ENCODE measurements around the gene REEP6. TPM values are rescaled to one million over a fixed set of nuclear protein-coding genes. Genes with fewer than 3 reads are reported as not detected.

The REEP6 gene
- polyA plus RNA-seq, 3 donors = 0.51 to 1.8 (median 0.81) TPM

DNA sequence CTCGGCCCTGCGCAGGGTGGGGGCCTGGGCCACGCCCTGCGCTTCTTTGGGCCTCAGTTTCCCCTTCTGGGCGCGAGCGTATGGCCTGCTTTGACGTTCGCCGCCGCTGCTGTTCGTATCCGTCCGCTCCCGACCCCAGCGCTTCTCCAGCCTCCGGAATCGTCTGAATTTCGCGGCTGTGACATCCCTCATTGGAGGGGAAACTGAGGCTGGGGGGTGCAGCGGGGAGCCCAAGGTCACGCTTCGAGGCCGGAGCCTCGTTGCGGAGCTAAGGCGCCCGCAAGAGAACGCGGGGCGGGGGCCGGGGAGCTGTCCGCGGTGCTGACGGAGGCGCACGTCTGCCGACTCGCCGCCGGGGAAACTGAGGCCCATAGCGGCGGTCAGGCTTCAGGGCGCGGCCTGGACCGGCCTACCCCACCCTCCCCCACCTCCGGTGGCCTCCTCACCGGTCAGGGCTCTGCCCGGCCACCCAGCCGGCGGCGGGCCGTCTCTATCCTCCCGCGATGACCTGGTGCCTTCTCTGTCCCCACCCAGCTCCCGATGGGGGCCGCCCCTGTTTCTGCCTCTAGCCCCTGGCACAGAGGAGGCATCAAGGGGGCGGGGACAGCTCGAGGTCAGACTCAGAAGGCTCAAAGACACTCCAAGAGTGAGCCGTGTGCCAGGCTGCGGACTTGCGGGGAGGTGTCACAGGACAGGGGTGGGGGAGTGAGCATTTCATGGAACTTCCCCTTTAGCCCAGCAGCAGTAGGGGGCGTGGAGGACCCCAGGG lies 44.1 kb upstream of the REEP6 start:
- Mint-ChIP-seq H3K27ac (no peak overlapping the region), H3K4me3 (peak overlapping the region in 1 of 2 donors; percentile 87), H3K4me1 (peaks cover 17% of the 10 kb centered on the region), H3K36me3 (peaks cover 9 to 17% of the 10 kb centered on the region in 2 donors), H3K9me3 (peaks cover 0 to 28% (median 15%) of the 10 kb centered on the region in 7 donors), H3K27me3 (ENCODE audit: low read depth in 3 of 3) (peaks cover 55 to 80% (median 59%) of the 10 kb centered on the region in 3 donors)
- peaks cover 45 to 69% of the 10 kb centered on the region in 2 donors for H3K27me3 ChIP-seq (ENCODE audit: control insufficient read depth in 2 of 2, insufficient read depth in 2 of 2, low read length in 2 of 2)
- H3K4me1 ChIP-seq (ENCODE audit: control insufficient read depth in 1 of 2, insufficient read depth in 2 of 2, low read length in 2 of 2) = peaks cover 14 to 32% of the 10 kb centered on the region in 2 donors
- intact Hi-C loops (cut with micrococcal nuclease) = loop anchor here in 1 of 2 donors (10.0 kb wide), 1 partner anchor 68 kb away; the partner anchor contains the start of gene ADAMTSL5
- H3K4me3 ChIP-seq (replicated peaks in 1 of 3; ENCODE audit: low read depth in 2 of 3, low read length in 3 of 3) = no peak overlapping the region
- H4K20me1 ChIP-seq (ENCODE audit: insufficient read depth, low read length) = peaks cover 53% of the 10 kb centered on the region
- peaks cover 0 to 23% of the 10 kb centered on the region in 2 donors for H3K9me3 ChIP-seq (replicated peaks in 1 of 2; ENCODE audit: control insufficient read depth in 1 of 2, insufficient read depth in 1 of 2, low read length in 2 of 2)
- TF ChIP-seq, protein P1, sequence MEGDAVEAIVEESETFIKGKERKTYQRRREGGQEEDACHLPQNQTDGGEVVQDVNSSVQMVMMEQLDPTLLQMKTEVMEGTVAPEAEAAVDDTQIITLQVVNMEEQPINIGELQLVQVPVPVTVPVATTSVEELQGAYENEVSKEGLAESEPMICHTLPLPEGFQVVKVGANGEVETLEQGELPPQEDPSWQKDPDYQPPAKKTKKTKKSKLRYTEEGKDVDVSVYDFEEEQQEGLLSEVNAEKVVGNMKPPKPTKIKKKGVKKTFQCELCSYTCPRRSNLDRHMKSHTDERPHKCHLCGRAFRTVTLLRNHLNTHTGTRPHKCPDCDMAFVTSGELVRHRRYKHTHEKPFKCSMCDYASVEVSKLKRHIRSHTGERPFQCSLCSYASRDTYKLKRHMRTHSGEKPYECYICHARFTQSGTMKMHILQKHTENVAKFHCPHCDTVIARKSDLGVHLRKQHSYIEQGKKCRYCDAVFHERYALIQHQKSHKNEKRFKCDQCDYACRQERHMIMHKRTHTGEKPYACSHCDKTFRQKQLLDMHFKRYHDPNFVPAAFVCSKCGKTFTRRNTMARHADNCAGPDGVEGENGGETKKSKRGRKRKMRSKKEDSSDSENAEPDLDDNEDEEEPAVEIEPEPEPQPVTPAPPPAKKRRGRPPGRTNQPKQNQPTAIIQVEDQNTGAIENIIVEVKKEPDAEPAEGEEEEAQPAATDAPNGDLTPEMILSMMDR (IDR thresholded peaks at IDR 0.05) = no peak
- no peak overlapping the region for H3K9ac ChIP-seq (ENCODE audit: insufficient read depth, low read length, poor library complexity, severe bottlenecking)
- H3K36me3 ChIP-seq (replicated peaks in 1 of 2; ENCODE audit: control insufficient read depth in 1 of 2, insufficient read depth in 2 of 2, low read length in 2 of 2) = peaks cover 3 to 10% of the 10 kb centered on the region in 2 donors
- no peak overlapping the region for H2AFZ ChIP-seq (ENCODE audit: insufficient read depth, low read depth, low read length, poor library complexity, severe bottlenecking)
- WGBS (ENCODE audit: insufficient coverage) = 2% methylated on average over 51 of the region's 63 CpGs
- no peak overlapping the region for H3K27ac ChIP-seq (ENCODE audit: low read depth in 1 of 2, low read length in 2 of 2)
- H3K4me2 ChIP-seq (replicated peaks; ENCODE audit: extremely low read depth, low read length, poor library complexity, severe bottlenecking) = peak overlapping the region; percentile 87
- H3K79me2 ChIP-seq (ENCODE audit: insufficient read depth, low read length) = no peaks in the 10 kb centered on the region
- no peak for DNase-seq

DNA sequence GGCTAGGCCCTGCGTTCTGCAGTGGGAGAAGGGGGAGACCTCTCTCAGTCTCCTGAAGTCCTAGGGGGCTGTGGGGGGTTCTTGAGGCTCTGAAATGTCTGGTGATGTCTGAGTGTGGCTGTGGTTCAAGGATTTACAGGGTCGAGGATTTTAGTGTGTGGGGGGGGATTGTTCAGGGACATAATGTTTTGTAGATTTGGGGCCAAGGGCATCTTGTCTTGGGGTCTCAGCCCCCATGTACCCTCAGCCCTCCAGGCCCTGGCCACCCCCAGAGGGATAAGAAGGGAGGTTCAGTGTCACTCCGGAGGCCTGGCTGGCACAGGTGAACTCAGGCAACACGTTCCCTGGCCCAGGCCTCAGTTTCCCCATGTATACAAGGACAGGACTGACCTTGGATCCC lies 43.5 kb upstream of the REEP6 start:
- no peak overlapping the region for H3K4me3 ChIP-seq (replicated peaks in 1 of 3; ENCODE audit: low read depth in 2 of 3, low read length in 3 of 3)
- H3K27me3 ChIP-seq (ENCODE audit: control insufficient read depth in 2 of 2, insufficient read depth in 2 of 2, low read length in 2 of 2) = peaks cover 45 to 75% of the 10 kb centered on the region in 2 donors
- peak overlapping the region in 1 of 2 donors; percentile 87 for H3K4me3 Mint-ChIP-seq
- peaks cover 3 to 12% of the 10 kb centered on the region in 2 donors for H3K36me3 Mint-ChIP-seq
- no peak overlapping the region for H2AFZ ChIP-seq (ENCODE audit: insufficient read depth, low read depth, low read length, poor library complexity, severe bottlenecking)
- no peaks in the 10 kb centered on the region for H3K79me2 ChIP-seq (ENCODE audit: insufficient read depth, low read length)
- TF ChIP-seq, protein P1 (IDR thresholded peaks at IDR 0.05) = no peak
- H3K4me2 ChIP-seq (replicated peaks; ENCODE audit: extremely low read depth, low read length, poor library complexity, severe bottlenecking) = no peak overlapping the region
- no peak for DNase-seq
- H3K9me3 Mint-ChIP-seq = peaks cover 0 to 28% (median 15%) of the 10 kb centered on the region in 7 donors
- no peak overlapping the region for H3K27ac Mint-ChIP-seq
- H3K9me3 ChIP-seq (replicated peaks in 1 of 2; ENCODE audit: control insufficient read depth in 1 of 2, insufficient read depth in 1 of 2, low read length in 2 of 2) = peaks cover 0 to 23% of the 10 kb centered on the region in 2 donors
- intact Hi-C loops (cut with micrococcal nuclease) = loop anchor here in 1 of 2 donors (10.0 kb wide), 1 partner anchor 67 kb away; the partner anchor contains the start of gene ADAMTSL5
- peaks cover 47% of the 10 kb centered on the region for H4K20me1 ChIP-seq (ENCODE audit: insufficient read depth, low read length)
- no peak overlapping the region for H3K27ac ChIP-seq (ENCODE audit: low read depth in 1 of 2, low read length in 2 of 2)
- 13% methylated on average over 1 of the region's 4 CpGs for WGBS (ENCODE audit: insufficient coverage)
- H3K9ac ChIP-seq (ENCODE audit: insufficient read depth, low read length, poor library complexity, severe bottlenecking) = no peak overlapping the region
- H3K36me3 ChIP-seq (replicated peaks in 1 of 2; ENCODE audit: control insufficient read depth in 1 of 2, insufficient read depth in 2 of 2, low read length in 2 of 2) = peaks cover 0 to 4% of the 10 kb centered on the region in 2 donors
- peaks cover 17% of the 10 kb centered on the region for H3K4me1 Mint-ChIP-seq
- H3K4me1 ChIP-seq (ENCODE audit: control insufficient read depth in 1 of 2, insufficient read depth in 2 of 2, low read length in 2 of 2) = peaks cover 14 to 32% of the 10 kb centered on the region in 2 donors
- H3K27me3 Mint-ChIP-seq (ENCODE audit: low read depth in 3 of 3) = peaks cover 61 to 86% (median 64%) of the 10 kb centered on the region in 3 donors
